Measurements from ENCODE around the gene PHKG1.
"Not testable (repeated sequence)": the region's sequence is repeated elsewhere in the genome, so short reads cannot be mapped to it uniquely, and the experiment has no call there.

The PHKG1 gene
- total RNA-seq = 8.3 to 13.7 (median 8.7) reads per million in 3 donors

DNA sequence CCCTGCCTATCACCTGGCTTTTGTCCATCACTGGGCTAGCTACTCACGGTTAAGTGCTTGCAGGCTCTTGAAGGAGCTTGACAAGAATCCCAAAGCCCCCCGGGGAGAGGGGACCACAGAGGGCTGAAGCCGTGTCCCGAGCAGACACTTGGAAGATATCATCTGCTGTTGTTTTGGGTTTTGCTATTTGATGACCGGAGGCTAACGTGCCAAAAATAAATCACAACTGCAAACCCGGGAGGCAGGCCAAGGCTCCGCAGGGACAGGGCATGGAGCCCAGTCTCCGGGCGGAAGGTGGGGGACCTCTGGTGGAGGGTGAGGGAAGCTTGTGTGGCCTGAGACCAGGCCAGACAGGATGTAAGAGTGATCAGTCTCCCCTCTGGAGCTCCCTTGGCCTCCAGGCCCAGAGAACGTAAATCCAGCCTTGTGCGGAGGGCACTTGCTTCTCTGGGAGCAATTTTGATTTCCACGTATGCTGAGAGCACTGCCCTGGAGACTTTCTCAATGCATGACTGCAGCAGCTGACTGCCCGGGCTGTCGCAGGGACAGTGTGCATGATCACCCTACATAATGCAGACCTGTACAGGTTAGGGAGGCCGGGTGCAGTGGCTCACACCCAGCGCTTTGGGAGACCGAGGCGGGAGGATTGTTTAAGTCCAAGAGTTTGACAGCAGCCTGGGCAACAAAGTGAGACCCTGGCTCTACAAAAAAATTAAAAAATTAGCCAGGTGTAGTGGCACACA, at the start of gene PHKG1:
Gene PHKG1, minus strand, starts transcription at position 164 of the 743 bp plus-strand sequence. CDS start 4,011 bp downstream, outside the sequence.
- DNase-seq = no peak
- Histone ChIP-seq H3K27me3 (replicated peaks; ENCODE audit: control insufficient read depth, insufficient read depth, low read length, poor library complexity, severe bottlenecking) (no peaks in the 10 kb centered on the region), H3K9me3 (ENCODE audit: control insufficient read depth, low read length) (no peaks in the 10 kb centered on the region), H3K36me3 (ENCODE audit: control insufficient read depth, insufficient read depth, low read length) (no peaks in the 10 kb centered on the region), H3K4me1 (ENCODE audit: control insufficient read depth, insufficient read depth, low read length, poor library complexity, severe bottlenecking) (no peaks in the 10 kb centered on the region), H3K4me3 (ENCODE audit: insufficient read depth, low read depth, low read length, poor library complexity, severe bottlenecking) (no peak within 1 kb of the TSS), H3K27ac (ENCODE audit: insufficient read depth, low read length, poor library complexity, severe bottlenecking) (no peak within 1 kb of the TSS)

DNA sequence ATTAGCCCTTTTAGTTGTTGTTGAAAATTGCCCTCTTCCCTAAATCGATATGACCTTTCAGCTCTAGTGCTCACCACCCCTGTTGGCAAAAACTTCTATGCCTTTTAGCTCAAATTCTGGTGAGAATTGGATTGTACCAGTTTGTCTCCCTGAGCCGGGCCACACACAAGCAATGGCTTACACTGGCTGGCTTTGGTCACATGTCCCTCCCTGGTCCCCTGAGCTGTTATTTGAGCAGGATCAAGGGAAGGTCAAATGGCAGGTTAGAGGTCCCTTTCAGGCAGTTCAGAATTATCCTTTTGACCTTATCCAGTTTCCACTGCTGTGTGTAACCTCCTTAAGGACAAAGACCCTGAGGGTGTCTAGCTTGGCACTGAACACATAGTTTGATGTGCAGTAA, 38.3 kb upstream of the PHKG1 start:
- H3K4me3 ChIP-seq (ENCODE audit: insufficient read depth, low read depth, low read length, poor library complexity, severe bottlenecking); DNase-seq; H3K36me3 ChIP-seq (ENCODE audit: control insufficient read depth, insufficient read depth, low read length); H3K4me1 ChIP-seq (ENCODE audit: control insufficient read depth, insufficient read depth, low read length, poor library complexity, severe bottlenecking); H3K27me3 ChIP-seq (replicated peaks; ENCODE audit: control insufficient read depth, insufficient read depth, low read length, poor library complexity, severe bottlenecking); H3K9me3 ChIP-seq (ENCODE audit: control insufficient read depth, low read length); H3K27ac ChIP-seq (ENCODE audit: insufficient read depth, low read length, poor library complexity, severe bottlenecking): not testable (repeated sequence)

DNA sequence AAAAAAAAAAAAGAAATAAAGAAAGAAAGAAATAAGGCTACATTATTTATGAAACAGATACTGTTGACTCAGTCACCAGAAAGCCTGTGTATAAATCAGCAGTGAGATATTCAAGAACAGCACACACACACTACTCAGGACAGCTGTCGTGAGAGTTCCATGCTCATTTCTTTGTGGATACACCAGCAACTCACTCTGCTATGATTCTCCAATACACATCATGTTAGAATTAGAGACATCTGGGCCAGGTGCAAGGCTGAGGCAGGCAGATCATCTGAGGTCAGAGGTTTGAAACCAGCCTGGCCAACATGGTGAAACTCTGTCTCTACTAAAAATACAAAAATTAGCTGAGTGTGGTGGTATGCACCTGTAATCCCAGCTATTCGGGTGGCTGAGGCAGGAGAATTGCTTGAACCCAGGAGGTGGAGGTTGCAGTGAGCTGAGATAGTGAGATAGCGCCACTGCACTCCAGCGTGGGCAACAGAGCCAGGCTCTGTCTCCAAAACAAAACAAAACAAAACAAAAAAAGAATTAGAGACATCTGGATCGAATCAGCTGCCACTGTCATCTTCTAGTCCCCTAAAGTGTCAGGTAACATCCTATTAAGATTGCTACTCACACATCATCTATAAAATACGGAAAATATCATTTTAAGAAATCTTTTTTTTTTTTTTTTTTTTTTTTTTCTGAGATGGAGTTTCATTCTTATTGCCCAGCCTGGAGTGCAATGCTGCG, 34.7 kb upstream of the PHKG1 start:
- no peaks in the 10 kb centered on the region for H3K27me3 ChIP-seq (replicated peaks; ENCODE audit: control insufficient read depth, insufficient read depth, low read length, poor library complexity, severe bottlenecking)
- no peak for DNase-seq
- H3K27ac ChIP-seq (ENCODE audit: insufficient read depth, low read length, poor library complexity, severe bottlenecking) = no peak overlapping the region
- no peak overlapping the region for H3K4me3 ChIP-seq (ENCODE audit: insufficient read depth, low read depth, low read length, poor library complexity, severe bottlenecking)
- H3K36me3 ChIP-seq (ENCODE audit: control insufficient read depth, insufficient read depth, low read length) = no peaks in the 10 kb centered on the region
- H3K9me3 ChIP-seq (ENCODE audit: control insufficient read depth, low read length) = no peaks in the 10 kb centered on the region
- no peaks in the 10 kb centered on the region for H3K4me1 ChIP-seq (ENCODE audit: control insufficient read depth, insufficient read depth, low read length, poor library complexity, severe bottlenecking)

DNA sequence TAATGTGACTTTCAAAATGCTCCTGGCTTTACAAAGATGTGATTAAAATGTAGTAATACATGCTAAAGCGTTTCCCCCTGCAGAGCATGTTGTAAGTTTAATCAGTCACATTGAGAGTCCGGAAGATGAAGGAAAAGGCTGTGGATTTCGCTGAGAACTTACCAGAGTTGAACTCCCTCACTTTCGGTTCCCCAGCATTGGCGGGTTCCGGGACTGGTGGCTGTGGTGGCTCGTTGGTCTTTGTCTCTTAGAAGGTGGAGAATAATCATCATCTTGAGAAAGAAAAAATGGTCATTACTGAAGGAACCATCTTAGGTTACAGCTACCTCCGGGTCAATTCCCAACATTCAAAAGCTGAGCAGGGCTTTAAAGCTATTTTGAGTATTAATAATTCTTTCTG, 33.1 kb upstream of the PHKG1 start:
- Histone ChIP-seq H3K36me3 (ENCODE audit: control insufficient read depth, insufficient read depth, low read length) (no peaks in the 10 kb centered on the region), H3K27me3 (replicated peaks; ENCODE audit: control insufficient read depth, insufficient read depth, low read length, poor library complexity, severe bottlenecking) (no peaks in the 10 kb centered on the region), H3K9me3 (ENCODE audit: control insufficient read depth, low read length) (no peaks in the 10 kb centered on the region), H3K4me1 (ENCODE audit: control insufficient read depth, insufficient read depth, low read length, poor library complexity, severe bottlenecking) (no peaks in the 10 kb centered on the region), H3K4me3 (ENCODE audit: insufficient read depth, low read depth, low read length, poor library complexity, severe bottlenecking) (no peak overlapping the region), H3K27ac (ENCODE audit: insufficient read depth, low read length, poor library complexity, severe bottlenecking) (no peak overlapping the region)
- no peak for DNase-seq

DNA sequence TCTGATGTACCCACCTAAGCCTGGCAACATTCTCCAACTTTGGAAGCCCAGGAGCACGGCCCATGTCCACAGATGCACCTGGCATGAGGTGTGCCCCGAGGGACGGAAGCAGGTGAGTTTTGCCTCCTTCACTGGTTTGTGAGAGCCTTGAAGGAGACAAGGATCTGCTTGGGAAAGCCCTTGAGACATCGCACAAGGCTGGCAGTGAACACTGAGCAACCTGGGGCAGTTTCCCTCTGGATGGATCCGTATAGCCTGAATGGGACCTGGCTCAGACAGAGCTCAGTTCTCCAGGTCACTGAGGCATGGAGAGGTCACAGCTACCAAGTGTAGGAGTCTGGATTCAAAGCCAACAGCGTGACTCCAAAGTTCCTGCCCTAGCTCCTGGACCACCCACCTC, 32.2 kb upstream of the PHKG1 start:
- Histone ChIP-seq H3K27me3 (replicated peaks; ENCODE audit: control insufficient read depth, insufficient read depth, low read length, poor library complexity, severe bottlenecking) (no peaks in the 10 kb centered on the region), H3K27ac (ENCODE audit: insufficient read depth, low read length, poor library complexity, severe bottlenecking) (no peak overlapping the region), H3K4me1 (ENCODE audit: control insufficient read depth, insufficient read depth, low read length, poor library complexity, severe bottlenecking) (no peaks in the 10 kb centered on the region), H3K4me3 (ENCODE audit: insufficient read depth, low read depth, low read length, poor library complexity, severe bottlenecking) (no peak overlapping the region), H3K36me3 (ENCODE audit: control insufficient read depth, insufficient read depth, low read length) (no peaks in the 10 kb centered on the region), H3K9me3 (ENCODE audit: control insufficient read depth, low read length) (no peaks in the 10 kb centered on the region)
- no peak for DNase-seq

DNA sequence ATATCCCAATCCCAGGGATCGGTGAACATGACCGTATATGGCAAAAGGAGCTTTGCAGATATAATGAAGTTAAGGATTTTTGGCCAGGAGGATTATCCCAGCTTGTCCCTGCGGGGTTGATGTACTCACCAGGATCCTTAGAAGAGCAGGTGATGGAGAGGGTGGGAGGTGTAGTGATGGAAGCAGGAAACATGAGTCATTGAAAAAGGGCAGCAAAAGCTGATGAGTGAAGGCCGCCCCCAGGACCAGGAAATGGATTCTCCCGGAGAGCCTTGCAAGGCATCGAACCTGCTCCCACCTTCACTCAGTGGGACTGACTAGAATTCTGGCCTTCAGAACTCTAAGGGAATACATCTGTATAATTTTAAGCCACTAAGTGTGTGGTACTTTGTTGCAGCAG, 28.7 kb upstream of the PHKG1 start:
- no peak for DNase-seq
- no peaks in the 10 kb centered on the region for H3K4me1 ChIP-seq (ENCODE audit: control insufficient read depth, insufficient read depth, low read length, poor library complexity, severe bottlenecking)
- no peaks in the 10 kb centered on the region for H3K36me3 ChIP-seq (ENCODE audit: control insufficient read depth, insufficient read depth, low read length)
- no peaks in the 10 kb centered on the region for H3K9me3 ChIP-seq (ENCODE audit: control insufficient read depth, low read length)
- H3K4me3 ChIP-seq (ENCODE audit: insufficient read depth, low read depth, low read length, poor library complexity, severe bottlenecking) = no peak overlapping the region
- peaks cover under 1% of the 10 kb centered on the region for H3K27me3 ChIP-seq (replicated peaks; ENCODE audit: control insufficient read depth, insufficient read depth, low read length, poor library complexity, severe bottlenecking)
- H3K27ac ChIP-seq (ENCODE audit: insufficient read depth, low read length, poor library complexity, severe bottlenecking) = no peak overlapping the region

DNA sequence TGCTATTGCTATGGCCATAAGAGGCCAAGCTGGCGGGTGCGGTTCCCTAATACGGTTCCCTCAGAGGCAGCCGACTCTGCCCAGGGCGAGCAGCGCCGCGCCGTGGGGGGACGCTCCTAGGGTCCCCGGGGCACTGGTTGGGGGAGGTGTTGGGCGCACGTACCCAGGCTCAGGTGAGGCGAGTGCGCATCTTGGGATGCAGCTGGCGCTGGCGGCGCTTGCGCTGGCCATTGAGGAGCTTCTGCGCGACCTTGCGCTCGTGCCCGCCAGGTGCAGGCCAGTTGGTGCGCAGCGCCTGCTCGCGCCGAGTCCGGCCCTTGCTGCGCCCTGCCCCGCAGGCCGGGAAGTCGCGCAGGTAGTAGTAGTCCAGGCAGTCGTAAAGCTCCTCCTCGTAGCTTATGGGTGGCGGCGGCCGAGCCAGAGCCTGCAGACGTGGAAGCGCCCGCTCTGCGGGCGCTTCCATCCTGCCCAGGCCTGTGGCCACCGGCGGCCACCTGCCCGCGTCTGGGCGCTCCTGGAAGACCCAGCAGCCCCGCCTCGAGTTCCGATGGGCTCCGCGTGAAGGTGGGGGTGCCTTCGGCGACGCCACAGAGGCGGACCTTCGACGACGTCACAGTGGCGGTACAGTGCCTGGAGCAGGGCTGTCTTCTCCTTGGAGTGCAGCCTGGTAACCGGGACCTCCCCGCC, 23.2 kb upstream of the PHKG1 start, which contains the start of gene NUPR2:
Gene NUPR2, minus strand, starts transcription at position 566 of the 687 bp plus-strand sequence. Its CDS starts 103 bp downstream, at position 463.
- Histone ChIP-seq H3K4me3 (ENCODE audit: insufficient read depth, low read depth, low read length, poor library complexity, severe bottlenecking) (no peak within 1 kb of the TSS), H3K9me3 (ENCODE audit: control insufficient read depth, low read length) (no peaks in the 10 kb centered on the region)

DNA sequence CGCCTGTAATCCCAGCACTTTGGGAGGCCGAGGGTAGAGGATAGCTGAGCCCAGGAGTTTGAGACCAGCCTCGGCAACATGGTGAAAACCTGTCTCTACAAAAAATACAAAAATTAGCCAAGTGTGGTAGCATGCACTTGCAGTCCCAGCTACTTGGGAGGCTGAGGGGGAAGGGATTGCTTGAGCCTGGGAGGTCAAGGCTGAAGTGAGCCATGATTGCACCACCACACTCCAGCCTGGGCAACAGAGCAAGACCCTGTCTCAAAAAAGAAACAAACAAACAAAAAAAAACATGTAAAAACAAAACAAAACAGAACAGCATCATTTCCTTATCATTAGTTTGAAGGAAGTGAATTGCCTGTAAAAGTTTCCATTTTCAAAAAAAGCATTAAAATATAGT, 19.5 kb upstream of the PHKG1 start:
- not testable (repeated sequence) for H3K9me3 ChIP-seq (ENCODE audit: control insufficient read depth, low read length); H3K27ac ChIP-seq (ENCODE audit: insufficient read depth, low read length, poor library complexity, severe bottlenecking); H3K36me3 ChIP-seq (ENCODE audit: control insufficient read depth, insufficient read depth, low read length); DNase-seq; H3K4me1 ChIP-seq (ENCODE audit: control insufficient read depth, insufficient read depth, low read length, poor library complexity, severe bottlenecking); H3K27me3 ChIP-seq (replicated peaks; ENCODE audit: control insufficient read depth, insufficient read depth, low read length, poor library complexity, severe bottlenecking); H3K4me3 ChIP-seq (ENCODE audit: insufficient read depth, low read depth, low read length, poor library complexity, severe bottlenecking)

More for the DNA sequence above, 23.2 kb upstream of the PHKG1 start, which contains the start of gene NUPR2:
- Histone ChIP-seq H3K4me1 (ENCODE audit: control insufficient read depth, insufficient read depth, low read length, poor library complexity, severe bottlenecking) (no peaks in the 10 kb centered on the region), H3K27me3 (replicated peaks; ENCODE audit: control insufficient read depth, insufficient read depth, low read length, poor library complexity, severe bottlenecking) (peaks cover 6% of the 10 kb centered on the region), H3K36me3 (ENCODE audit: control insufficient read depth, insufficient read depth, low read length) (no peaks in the 10 kb centered on the region), H3K27ac (ENCODE audit: insufficient read depth, low read length, poor library complexity, severe bottlenecking) (no peak within 1 kb of the TSS)
- DNase-seq = no peak

DNA sequence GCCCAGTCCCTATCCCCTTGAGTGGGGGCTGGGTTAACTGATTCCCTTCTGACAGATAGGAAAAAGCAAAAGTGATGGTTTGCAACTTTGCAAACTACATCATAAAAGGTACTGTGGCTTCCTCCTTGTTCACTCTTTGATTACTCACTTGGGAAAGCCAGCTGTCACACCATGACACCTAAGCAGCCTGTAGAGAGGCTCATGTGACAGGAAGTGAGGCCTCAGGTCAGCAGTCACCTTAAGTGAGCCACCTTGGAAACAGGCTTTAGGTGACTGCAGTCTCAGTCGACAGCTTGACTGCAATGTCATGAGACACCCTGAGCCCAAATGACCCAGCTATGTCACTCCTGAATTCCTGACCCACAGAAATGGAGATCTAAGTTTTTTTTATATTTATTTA, 17.9 kb upstream of the PHKG1 start:
- Histone ChIP-seq H3K9me3 (ENCODE audit: control insufficient read depth, low read length) (no peaks in the 10 kb centered on the region), H3K36me3 (ENCODE audit: control insufficient read depth, insufficient read depth, low read length) (no peaks in the 10 kb centered on the region), H3K27me3 (replicated peaks; ENCODE audit: control insufficient read depth, insufficient read depth, low read length, poor library complexity, severe bottlenecking) (no peaks in the 10 kb centered on the region), H3K4me1 (ENCODE audit: control insufficient read depth, insufficient read depth, low read length, poor library complexity, severe bottlenecking) (peaks cover under 1% of the 10 kb centered on the region), H3K4me3 (ENCODE audit: insufficient read depth, low read depth, low read length, poor library complexity, severe bottlenecking) (no peak overlapping the region), H3K27ac (ENCODE audit: insufficient read depth, low read length, poor library complexity, severe bottlenecking) (no peak overlapping the region)
- DNase-seq = no peak

DNA sequence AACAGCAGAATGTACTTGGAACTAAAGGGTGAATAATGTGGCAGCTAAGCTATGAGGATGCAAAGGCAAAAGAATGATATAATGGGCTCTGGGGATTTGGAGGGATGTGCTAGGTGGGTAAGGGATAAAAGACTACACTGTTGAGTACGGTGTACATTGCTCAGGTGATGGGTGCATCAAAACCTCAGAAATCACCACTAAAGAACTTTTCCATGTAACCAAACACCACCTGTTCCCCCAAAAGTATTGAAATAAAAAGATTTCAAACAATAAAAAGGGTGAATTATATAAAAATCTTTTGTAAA, 15.2 kb upstream of the PHKG1 start:
- H3K4me1 ChIP-seq (ENCODE audit: control insufficient read depth, insufficient read depth, low read length, poor library complexity, severe bottlenecking) = peaks cover 5% of the 10 kb centered on the region
- no peak overlapping the region for H3K27ac ChIP-seq (ENCODE audit: insufficient read depth, low read length, poor library complexity, severe bottlenecking)
- H3K4me3 ChIP-seq (ENCODE audit: insufficient read depth, low read depth, low read length, poor library complexity, severe bottlenecking) = no peak overlapping the region

More for the DNA sequence above, 15.2 kb upstream of the PHKG1 start:
- Histone ChIP-seq H3K9me3 (ENCODE audit: control insufficient read depth, low read length) (no peaks in the 10 kb centered on the region), H3K27me3 (replicated peaks; ENCODE audit: control insufficient read depth, insufficient read depth, low read length, poor library complexity, severe bottlenecking) (no peaks in the 10 kb centered on the region), H3K36me3 (ENCODE audit: control insufficient read depth, insufficient read depth, low read length) (peaks cover 13% of the 10 kb centered on the region)
- no peak for DNase-seq
